Activated naive CD8-positive, alpha-beta T cell treated with anti-CD3 and anti-CD28 coated beads for 36 hours (primary cell): ENCODE measurements around the gene CHRM1. TPM values are rescaled to one million over a fixed set of nuclear protein-coding genes. Genes with fewer than 3 reads are reported as not detected.
A peak's percentile ranks its signal among the peaks of the same experiment; 100 is the strongest.

Experiments
- DNase-seq: peaks from one replicate; pipeline ENCODE4 v3.0.0; 2021
- H3K27ac Mint-ChIP-seq: one replicate; pipeline ENCODE4 v1.8.0; 2022; ENCODE audit warnings: mild to moderate bottlenecking, moderate library complexity, mixed read lengths
- H3K27me3 Mint-ChIP-seq: one replicate; pipeline ENCODE4 v1.8.0; 2022; ENCODE audit warnings: mild to moderate bottlenecking, mixed read lengths
- H3K36me3 Mint-ChIP-seq: one replicate; pipeline ENCODE4 v1.8.0; 2021; ENCODE audit warnings: mild to moderate bottlenecking, mixed read lengths
- H3K4me1 Mint-ChIP-seq: one replicate; pipeline ENCODE4 v1.8.0; 2021; ENCODE audit warnings: mixed read lengths
- H3K4me3 Mint-ChIP-seq: one replicate; pipeline ENCODE4 v1.8.0; 2022; ENCODE audit warnings: mild to moderate bottlenecking, moderate library complexity, mixed read lengths
- H3K9me3 Mint-ChIP-seq: one replicate; pipeline ENCODE4 v1.8.0; 2022; ENCODE audit warnings: mixed read lengths
- total RNA-seq, 2 experiments: library from RNA; stranded (reverse); gene quantifications; one replicate each; pipeline ENCODE4 v1.2.3, GENCODE V29; 2021

CHRM1 gene
- total RNA-seq, 2 experiments from 2014 or later = not detected

DNA sequence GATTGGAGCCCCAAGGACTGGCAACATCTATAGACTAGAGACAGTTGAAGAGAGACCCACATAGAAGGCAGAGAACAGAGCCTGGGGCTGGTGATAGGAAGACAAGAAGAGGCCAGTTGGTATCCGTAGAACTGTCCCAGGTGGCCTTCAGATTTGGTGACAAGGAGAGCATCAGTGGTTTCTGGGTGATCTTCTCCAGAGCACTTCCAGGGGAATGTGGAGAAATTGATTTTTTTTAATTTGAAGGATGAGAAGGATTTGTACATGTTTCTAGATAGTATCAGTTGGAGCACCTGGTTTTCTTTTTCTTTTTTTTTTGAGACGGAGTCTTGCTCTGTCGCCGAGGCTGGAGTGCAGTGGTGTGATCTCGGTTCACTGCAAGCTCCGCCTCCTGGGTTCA is 25.7 kb downstream of the CHRM1 start:
- no peak for DNase-seq
- no peaks in the 10 kb centered on the region for H3K9me3 Mint-ChIP-seq
- no peaks in the 10 kb centered on the region for H3K36me3 Mint-ChIP-seq
- H3K27ac Mint-ChIP-seq = no peak overlapping the region
- H3K4me1 Mint-ChIP-seq = peaks cover 2% of the 10 kb centered on the region
- no peak overlapping the region for H3K4me3 Mint-ChIP-seq
- peaks cover 16% of the 10 kb centered on the region for H3K27me3 Mint-ChIP-seq

DNA sequence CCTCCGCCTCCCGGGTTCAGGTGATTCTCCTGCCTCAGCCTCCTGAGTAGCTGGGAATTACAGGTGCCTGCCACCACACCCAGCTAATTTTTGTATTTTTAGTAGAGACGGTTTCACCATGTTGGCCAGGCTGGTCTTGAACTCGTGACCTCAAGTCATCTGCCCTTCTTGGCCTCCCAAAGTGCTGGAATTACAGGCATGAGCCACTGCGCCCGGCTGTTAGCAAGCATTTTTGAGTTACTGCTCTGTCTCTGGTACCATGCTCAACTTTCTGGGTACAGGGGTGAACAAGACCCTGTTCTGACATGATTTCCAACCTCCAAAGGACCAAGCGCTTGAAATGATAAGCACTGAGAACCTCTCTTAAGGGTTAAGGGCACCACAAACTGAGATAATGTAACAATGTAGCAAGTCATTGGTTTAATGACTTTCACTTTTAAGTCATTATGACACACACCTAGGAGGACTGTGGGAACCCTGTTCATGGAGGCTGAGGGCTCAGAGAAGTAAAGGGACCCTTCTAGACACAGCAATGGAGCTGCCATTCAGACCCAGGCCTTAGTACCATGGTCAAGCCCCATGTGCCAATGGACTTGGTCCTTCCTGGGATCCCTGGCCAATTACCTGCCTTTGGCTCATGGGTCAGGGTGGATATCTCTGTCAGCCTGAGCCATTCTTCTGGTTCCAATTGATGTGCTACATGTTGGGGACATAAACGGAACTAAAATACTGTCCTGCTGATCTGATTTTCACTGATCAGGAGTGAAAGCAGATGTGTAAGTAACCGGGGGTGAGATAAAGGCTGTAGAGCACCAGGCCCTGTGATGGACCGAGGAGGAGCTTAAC is 28.9 kb downstream of the CHRM1 start:
- H3K9me3 Mint-ChIP-seq = no peaks in the 10 kb centered on the region
- no peak overlapping the region for H3K27ac Mint-ChIP-seq
- H3K4me3 Mint-ChIP-seq = no peak overlapping the region

DNA sequence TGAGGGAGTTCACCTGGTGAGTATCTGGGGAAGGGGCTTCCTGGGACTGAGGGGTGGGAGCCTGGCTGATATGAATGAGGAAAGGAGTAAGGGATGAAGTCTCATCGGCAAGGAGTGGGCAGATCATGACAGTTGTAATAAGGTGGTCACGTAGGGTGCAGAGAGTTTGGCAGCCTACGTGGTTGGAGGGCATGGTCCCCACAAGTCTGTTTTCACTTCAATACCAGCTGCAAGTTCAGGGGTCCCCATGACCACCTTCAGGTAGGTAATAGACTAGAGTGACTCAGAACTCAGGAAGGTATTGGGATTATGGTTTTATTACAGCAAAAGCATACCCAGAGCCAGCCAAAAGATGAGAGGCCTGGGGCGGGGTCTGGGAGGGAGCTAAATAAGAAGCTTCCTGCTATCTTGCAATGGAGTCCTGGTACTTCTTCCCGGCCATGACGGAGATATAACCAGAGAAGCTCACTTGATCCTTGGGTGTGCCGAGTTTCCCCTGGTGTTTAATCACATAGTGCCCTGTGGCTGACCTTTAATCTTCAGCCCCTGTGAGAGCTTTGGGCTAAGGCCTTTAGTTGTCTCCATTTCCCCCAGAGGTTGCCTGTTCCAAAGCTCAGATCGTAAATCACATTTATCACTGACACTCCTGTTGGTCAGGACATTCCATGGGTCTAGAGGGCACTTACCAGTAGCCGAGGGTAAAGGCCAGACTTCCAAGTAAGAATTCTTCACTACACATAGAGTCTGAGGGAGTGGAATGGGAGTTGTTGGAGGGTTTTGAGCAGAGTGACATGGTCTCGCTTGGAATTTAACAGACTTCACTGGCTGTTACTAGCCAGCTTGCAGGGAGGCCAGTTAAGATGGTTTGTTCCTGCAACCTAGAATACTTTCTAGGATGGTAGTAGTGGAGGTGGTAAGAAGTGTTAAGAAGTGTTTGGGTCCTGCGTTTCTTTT is 31.4 kb downstream of the CHRM1 start:
- H3K27me3 Mint-ChIP-seq = no peaks in the 10 kb centered on the region
- no peak for DNase-seq
- no peak overlapping the region for H3K4me3 Mint-ChIP-seq
- no peaks in the 10 kb centered on the region for H3K9me3 Mint-ChIP-seq
- H3K36me3 Mint-ChIP-seq = peaks cover 49% of the 10 kb centered on the region
- peaks cover 25% of the 10 kb centered on the region for H3K4me1 Mint-ChIP-seq
- H3K27ac Mint-ChIP-seq = peak overlapping the region; percentile 37

More for the DNA sequence above, 28.9 kb downstream of the CHRM1 start:
- Mint-ChIP-seq H3K4me1 (peaks cover 14% of the 10 kb centered on the region), H3K36me3 (peaks cover 25% of the 10 kb centered on the region), H3K27me3 (peaks cover 6% of the 10 kb centered on the region)
- no peak for DNase-seq

- peaks cover 29% of the 10 kb centered on the region for H3K4me1 Mint-ChIP-seq
- no peak overlapping the region for H3K4me3 Mint-ChIP-seq
- DNase-seq = no peak
- peak overlapping the region; percentile 19 for H3K27ac Mint-ChIP-seq
- H3K27me3 Mint-ChIP-seq = no peaks in the 10 kb centered on the region
- H3K36me3 Mint-ChIP-seq = peaks cover 54% of the 10 kb centered on the region
- no peaks in the 10 kb centered on the region for H3K9me3 Mint-ChIP-seq
Observed at GRCh38 chr11:62889126-62889483, 32.1 kb downstream of the CHRM1 start.

DNA sequence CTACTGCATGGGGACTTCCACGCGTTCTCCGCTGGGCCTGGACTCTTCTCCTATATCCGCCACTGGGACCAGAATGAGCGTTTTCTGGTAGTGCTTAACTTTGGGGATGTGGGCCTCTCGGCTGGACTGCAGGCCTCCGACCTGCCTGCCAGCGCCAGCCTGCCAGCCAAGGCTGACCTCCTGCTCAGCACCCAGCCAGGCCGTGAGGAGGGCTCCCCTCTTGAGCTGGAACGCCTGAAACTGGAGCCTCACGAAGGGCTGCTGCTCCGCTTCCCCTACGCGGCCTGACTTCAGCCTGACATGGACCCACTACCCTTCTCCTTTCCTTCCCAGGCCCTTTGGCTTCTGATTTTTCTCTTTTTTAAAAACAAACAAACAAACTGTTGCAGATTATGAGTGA is 32.8 kb downstream of the CHRM1 start:
- peaks cover 36% of the 10 kb centered on the region for H3K4me1 Mint-ChIP-seq
- H3K27ac Mint-ChIP-seq = peak overlapping the region; percentile 19
- H3K4me3 Mint-ChIP-seq = no peak overlapping the region
- no peak for DNase-seq
- H3K36me3 Mint-ChIP-seq = peaks cover 61% of the 10 kb centered on the region
- H3K9me3 Mint-ChIP-seq = no peaks in the 10 kb centered on the region
- H3K27me3 Mint-ChIP-seq = no peaks in the 10 kb centered on the region

DNA sequence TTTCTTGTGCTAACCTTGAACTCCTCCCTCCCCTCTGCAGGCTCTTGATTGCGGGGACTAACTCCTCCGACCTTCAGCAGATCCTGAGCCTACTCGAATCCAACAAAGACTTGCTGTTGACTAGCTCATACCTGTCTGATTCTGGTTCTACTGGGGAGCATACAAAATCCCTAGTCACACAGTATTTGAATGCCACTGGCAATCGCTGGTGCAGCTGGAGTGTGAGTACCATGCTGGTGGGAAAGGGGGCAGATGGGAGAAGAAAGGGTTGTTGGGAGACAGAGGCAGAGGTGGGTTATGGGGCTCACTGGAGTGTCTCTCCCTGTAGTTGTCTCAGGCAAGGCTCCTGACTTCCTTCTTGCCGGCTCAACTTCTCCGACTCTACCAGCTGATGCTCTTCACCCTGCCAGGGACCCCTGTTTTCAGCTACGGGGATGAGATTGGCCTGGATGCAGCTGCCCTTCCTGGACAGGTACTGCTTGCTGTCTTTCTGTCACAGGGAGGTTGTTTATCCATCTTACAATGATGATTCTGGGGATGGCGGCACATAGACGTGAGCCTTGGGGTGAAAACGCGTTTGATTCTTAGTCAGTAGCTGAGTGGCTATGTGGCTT is 35.9 kb downstream of the CHRM1 start:
- peak overlapping the region; percentile 67 for H3K4me3 Mint-ChIP-seq
- H3K27ac Mint-ChIP-seq = peak overlapping the region; percentile 77
- peaks cover 9% of the 10 kb centered on the region for H3K27me3 Mint-ChIP-seq
- peaks cover 91% of the 10 kb centered on the region for H3K36me3 Mint-ChIP-seq
- H3K9me3 Mint-ChIP-seq = peaks cover 1% of the 10 kb centered on the region
- H3K4me1 Mint-ChIP-seq = peaks cover 48% of the 10 kb centered on the region
- no peak for DNase-seq

DNA sequence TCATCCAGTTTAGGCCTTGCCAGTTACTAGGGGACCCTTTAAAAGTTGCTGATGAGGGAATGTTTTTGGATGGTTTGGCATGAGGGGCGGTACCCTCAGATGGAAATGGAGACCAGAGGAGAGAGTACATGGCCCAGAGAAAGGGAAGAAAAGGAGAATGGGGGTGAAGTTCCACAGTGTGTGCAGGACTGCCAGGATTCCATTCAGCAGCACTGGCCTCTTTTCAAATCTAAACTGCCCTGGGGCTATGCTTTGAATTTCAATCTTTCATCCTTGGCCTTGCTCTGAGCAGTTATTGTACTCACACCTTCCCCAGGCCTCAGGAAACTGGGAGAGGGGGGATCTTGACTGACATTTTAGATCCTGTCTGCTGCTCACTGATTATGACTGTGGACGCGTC is 37.5 kb downstream of the CHRM1 start:
- peaks cover 9% of the 10 kb centered on the region for H3K27me3 Mint-ChIP-seq
- no peak for DNase-seq
- H3K36me3 Mint-ChIP-seq = peaks cover 85% of the 10 kb centered on the region
- peak overlapping the region; percentile 100 for H3K27ac Mint-ChIP-seq
- H3K9me3 Mint-ChIP-seq = peaks cover 1% of the 10 kb centered on the region
- peak overlapping the region; percentile 100 for H3K4me3 Mint-ChIP-seq
- peaks cover 49% of the 10 kb centered on the region for H3K4me1 Mint-ChIP-seq

DNA sequence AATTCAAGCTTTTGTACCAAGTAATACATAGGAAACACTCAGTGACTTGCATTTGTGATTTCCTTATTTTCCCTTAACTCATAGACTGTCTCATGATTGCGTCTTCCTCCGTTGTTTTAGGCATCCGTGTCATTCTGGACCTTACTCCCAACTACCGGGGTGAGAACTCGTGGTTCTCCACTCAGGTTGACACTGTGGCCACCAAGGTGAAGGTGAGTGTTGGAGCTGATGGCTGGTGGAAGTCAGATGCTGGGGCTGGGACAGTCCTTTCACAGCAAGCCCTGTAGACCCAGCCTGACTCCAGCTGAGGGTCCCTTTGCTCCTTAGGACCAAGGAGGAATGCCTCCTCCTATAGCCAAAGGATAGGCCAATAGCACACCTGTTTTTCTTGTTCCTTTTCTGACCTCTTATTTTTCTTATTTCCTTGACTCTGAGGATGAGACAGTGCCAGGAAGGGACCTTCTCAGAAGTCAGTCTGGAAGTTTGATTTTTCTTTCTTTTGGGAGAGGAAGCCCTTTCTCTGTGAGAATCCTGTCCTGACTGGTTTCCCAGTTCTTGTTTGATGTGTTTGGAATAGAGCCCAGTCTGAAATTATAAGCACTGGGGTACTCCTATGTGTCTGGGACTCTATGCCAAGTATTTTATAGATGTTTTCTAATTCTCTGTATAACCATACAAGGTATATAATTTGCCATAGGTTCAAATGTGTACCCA is 38.2 kb downstream of the CHRM1 start:
- H3K4me3 Mint-ChIP-seq = peak overlapping the region; percentile 100
- H3K27me3 Mint-ChIP-seq = peaks cover 9% of the 10 kb centered on the region
- peaks cover 82% of the 10 kb centered on the region for H3K36me3 Mint-ChIP-seq
- peak overlapping the region; percentile 100 for H3K27ac Mint-ChIP-seq
- peaks cover 1% of the 10 kb centered on the region for H3K9me3 Mint-ChIP-seq
- no peak for DNase-seq
- H3K4me1 Mint-ChIP-seq = peaks cover 48% of the 10 kb centered on the region

DNA sequence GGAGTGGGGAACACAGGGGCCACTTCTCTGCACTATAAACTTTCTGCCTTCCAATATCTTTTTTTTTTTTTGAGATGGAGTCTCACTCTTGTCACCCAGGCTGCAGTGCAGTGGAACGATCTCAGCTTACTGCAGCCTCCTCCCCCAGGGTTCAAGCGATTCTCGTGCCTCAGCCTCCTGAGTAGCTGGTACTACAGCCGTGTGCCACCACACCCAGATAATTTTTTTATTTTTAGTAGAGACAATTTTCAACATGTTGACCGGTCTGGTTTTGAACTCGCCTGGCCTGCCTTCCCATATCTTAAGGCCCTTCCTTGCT is 38.8 kb downstream of the CHRM1 start:
- peaks cover 45% of the 10 kb centered on the region for H3K4me1 Mint-ChIP-seq
- no peak for DNase-seq
- peak overlapping the region; percentile 100 for H3K4me3 Mint-ChIP-seq
- H3K9me3 Mint-ChIP-seq = peaks cover 1% of the 10 kb centered on the region
- H3K36me3 Mint-ChIP-seq = peaks cover 80% of the 10 kb centered on the region
- H3K27ac Mint-ChIP-seq = peak overlapping the region; percentile 100
- peaks cover 9% of the 10 kb centered on the region for H3K27me3 Mint-ChIP-seq

GRCh38 chr11:62881579-62882430 is 39.4 kb downstream of the CHRM1 start:
- peaks cover 9% of the 10 kb centered on the region for H3K27me3 Mint-ChIP-seq
- peaks cover 1% of the 10 kb centered on the region for H3K9me3 Mint-ChIP-seq
- H3K4me3 Mint-ChIP-seq = peak overlapping the region; percentile 100
- peak overlapping the region; percentile 100 for H3K27ac Mint-ChIP-seq
- peaks cover 45% of the 10 kb centered on the region for H3K4me1 Mint-ChIP-seq
- peak; percentile 93 for DNase-seq
- peaks cover 80% of the 10 kb centered on the region for H3K36me3 Mint-ChIP-seq

DNA sequence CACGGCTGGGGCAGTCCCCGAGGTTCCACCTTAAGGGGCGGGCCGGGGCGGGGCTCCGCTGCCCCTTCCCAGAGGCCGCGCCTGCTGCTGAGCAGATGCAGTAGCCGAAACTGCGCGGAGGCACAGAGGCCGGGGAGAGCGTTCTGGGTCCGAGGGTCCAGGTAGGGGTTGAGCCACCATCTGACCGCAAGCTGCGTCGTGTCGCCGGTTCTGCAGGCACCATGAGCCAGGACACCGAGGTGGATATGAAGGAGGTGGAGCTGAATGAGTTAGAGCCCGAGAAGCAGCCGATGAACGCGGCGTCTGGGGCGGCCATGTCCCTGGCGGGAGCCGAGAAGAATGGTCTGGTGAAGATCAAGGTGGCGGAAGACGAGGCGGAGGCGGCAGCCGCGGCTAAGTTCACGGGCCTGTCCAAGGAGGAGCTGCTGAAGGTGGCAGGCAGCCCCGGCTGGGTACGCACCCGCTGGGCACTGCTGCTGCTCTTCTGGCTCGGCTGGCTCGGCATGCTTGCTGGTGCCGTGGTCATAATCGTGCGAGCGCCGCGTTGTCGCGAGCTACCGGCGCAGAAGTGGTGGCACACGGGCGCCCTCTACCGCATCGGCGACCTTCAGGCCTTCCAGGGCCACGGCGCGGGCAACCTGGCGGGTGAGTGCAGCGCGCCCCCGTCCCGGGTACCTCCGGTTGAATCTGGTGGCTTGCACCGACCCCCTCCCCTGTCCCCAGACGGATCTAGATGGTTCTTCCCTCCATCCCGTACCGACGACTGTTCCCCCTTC is 40.2 kb downstream of the CHRM1 start, which contains the start of gene SLC3A2:
Gene SLC3A2, plus strand, starts transcription at position 94 of the 776 bp plus-strand sequence. Its CDS starts 128 bp downstream, at position 222.
- H3K4me3 Mint-ChIP-seq = peak within 1 kb of the TSS; percentile 100
- H3K27me3 Mint-ChIP-seq = peaks cover 9% of the 10 kb centered on the region
- peaks cover 1% of the 10 kb centered on the region for H3K9me3 Mint-ChIP-seq
- peaks cover 75% of the 10 kb centered on the region for H3K36me3 Mint-ChIP-seq
- H3K27ac Mint-ChIP-seq = peak within 1 kb of the TSS; percentile 100
- H3K4me1 Mint-ChIP-seq = peaks cover 43% of the 10 kb centered on the region
- DNase-seq = peak; percentile 87

DNA sequence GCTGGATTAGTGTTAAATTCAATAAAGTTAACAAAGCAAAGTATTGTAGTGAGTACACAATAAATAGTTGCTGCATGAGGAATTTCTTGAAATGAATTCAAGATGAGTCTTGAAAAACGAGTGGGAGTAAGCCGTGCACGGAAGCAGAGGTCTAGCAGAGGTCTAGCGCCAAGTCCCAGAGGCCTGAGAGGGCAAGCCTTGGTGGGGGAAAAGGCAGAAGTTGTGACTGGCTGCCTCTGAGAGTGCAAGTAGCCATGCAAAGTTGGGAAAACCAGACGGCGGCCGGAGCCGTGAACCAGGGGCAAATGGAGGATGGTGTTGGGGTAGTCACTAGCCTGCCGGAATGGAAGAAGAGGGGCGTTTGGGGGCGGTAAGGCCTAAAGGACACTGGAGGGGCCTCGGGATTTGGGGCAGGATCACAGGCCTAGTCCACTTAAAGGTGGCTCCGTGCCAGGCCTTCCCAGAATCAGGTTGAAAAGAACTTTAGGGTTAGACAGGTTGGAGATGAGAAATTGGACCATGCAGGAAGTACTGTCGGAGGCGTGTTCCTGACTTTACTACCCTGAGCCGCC is 40.8 kb downstream of the CHRM1 start:
- peaks cover 68% of the 10 kb centered on the region for H3K36me3 Mint-ChIP-seq
- peaks cover 38% of the 10 kb centered on the region for H3K4me1 Mint-ChIP-seq
- peak overlapping the region; percentile 100 for H3K4me3 Mint-ChIP-seq
- peaks cover 1% of the 10 kb centered on the region for H3K9me3 Mint-ChIP-seq
- peak; percentile 54 for DNase-seq
- H3K27ac Mint-ChIP-seq = peak overlapping the region; percentile 100
- H3K27me3 Mint-ChIP-seq = peaks cover 9% of the 10 kb centered on the region
